Activated B cell treated with CpG ODN at 0.5 μM for 24 hours (primary cell): Measurements from ENCODE around the gene NOXO1. TPM values are rescaled to one million over a fixed set of nuclear protein-coding genes. Genes with fewer than 3 reads are reported as not detected.

Source experiments
- ATAC-seq: fragments of 200-7000 bp; cut with Tn5 transposase; one replicate; pipeline ENCODE4 v1.10.0; 2021; ENCODE audit warnings: low read depth, mild to moderate bottlenecking, moderate library complexity
- CTCF ChIA-PET: fragments of 350-600 bp; sonication (Branson Sonifier 250); formaldehyde crosslinking; loops from one replicate; lab custom pipeline; 2021; ENCODE audit warnings: antibody characterized with exemption; lab: Charles Lee
- POLR2A ChIA-PET: fragments of 350-600 bp; sonication (Branson Sonifier 250); formaldehyde crosslinking; loops from one replicate; lab custom pipeline; 2021; ENCODE audit warnings: antibody characterized with exemption; lab: Charles Lee
- DNase-seq: peaks from one replicate; pipeline ENCODE4 v3.0.0; 2022
- H3K27ac Mint-ChIP-seq: one replicate; pipeline ENCODE4 v1.8.0; 2020; ENCODE audit warnings: mixed read lengths
- H3K27me3 Mint-ChIP-seq: one replicate; pipeline ENCODE4 v1.8.0; 2021; ENCODE audit warnings: mixed read lengths
- H3K36me3 Mint-ChIP-seq: one replicate; pipeline ENCODE4 v1.8.0; 2021; ENCODE audit warnings: low read depth, mixed read lengths
- H3K4me1 Mint-ChIP-seq: one replicate; pipeline ENCODE4 v1.8.0; 2021; ENCODE audit warnings: mixed read lengths
- H3K4me3 Mint-ChIP-seq: one replicate; pipeline ENCODE4 v1.8.0; 2020; ENCODE audit warnings: mild to moderate bottlenecking, mixed read lengths
- H3K9me3 Mint-ChIP-seq: one replicate; pipeline ENCODE4 v1.8.0; 2020; ENCODE audit warnings: mixed read lengths
- intact Hi-C: fragments of 100-400 bp; cut with micrococcal nuclease; formaldehyde crosslinking; loops from one replicate; pipeline ENCODE4 v1.15.1; 2024
- total RNA-seq: library from RNA; stranded (reverse); gene quantifications from 2 replicates; pipeline ENCODE4 v1.2.3, GENCODE V29; 2022
- TF ChIP-seq, protein P1 (sequence below): fragments of 200-600 bp; IDR thresholded peaks from one replicate; pipeline ENCODE4 v1.8.0; 2022; ENCODE audit warnings: antibody characterized with exemption, mild to moderate bottlenecking

The NOXO1 gene, protein sequence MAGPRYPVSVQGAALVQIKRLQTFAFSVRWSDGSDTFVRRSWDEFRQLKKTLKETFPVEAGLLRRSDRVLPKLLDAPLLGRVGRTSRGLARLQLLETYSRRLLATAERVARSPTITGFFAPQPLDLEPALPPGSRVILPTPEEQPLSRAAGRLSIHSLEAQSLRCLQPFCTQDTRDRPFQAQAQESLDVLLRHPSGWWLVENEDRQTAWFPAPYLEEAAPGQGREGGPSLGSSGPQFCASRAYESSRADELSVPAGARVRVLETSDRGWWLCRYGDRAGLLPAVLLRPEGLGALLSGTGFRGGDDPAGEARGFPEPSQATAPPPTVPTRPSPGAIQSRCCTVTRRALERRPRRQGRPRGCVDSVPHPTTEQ
- total RNA-seq: 0.37 and 0.73 TPM in 2 replicates

DNA sequence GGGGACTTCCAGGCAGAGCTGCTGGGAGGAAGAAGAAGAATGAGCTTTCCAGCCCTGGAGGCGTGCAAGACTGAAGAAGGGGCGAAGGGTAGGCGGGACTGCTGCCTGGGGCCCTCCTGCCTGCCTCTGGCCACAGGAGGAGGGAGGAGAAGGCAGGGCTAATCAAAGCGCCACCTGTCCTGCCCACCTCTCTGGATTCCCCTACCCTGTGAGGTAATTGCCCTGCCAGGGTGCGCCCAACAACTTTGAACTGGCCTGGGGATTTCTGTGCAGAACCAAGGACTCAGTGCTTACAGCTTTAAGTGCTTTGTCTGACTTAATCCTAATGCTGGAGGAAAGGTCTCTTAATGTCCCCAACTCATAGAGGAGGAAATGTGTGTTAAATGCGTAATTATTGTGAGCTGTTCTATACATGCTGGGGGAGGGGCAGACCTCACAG, at the start of gene NOXO1:
Gene NOXO1 (minus strand): TSS at position 72 of the 439 bp plus-strand sequence. CDS start 290 bp downstream, outside the sequence.
- Mint-ChIP-seq H3K4me1 (peaks cover 23% of the 10 kb centered on the region), H3K36me3 (peaks cover 23% of the 10 kb centered on the region), H3K9me3 (no peaks in the 10 kb centered on the region), H3K4me3 (no peak within 1 kb of the TSS), H3K27me3 (peaks cover 14% of the 10 kb centered on the region), H3K27ac (no peak within 1 kb of the TSS)
- TF ChIP-seq, protein P1, sequence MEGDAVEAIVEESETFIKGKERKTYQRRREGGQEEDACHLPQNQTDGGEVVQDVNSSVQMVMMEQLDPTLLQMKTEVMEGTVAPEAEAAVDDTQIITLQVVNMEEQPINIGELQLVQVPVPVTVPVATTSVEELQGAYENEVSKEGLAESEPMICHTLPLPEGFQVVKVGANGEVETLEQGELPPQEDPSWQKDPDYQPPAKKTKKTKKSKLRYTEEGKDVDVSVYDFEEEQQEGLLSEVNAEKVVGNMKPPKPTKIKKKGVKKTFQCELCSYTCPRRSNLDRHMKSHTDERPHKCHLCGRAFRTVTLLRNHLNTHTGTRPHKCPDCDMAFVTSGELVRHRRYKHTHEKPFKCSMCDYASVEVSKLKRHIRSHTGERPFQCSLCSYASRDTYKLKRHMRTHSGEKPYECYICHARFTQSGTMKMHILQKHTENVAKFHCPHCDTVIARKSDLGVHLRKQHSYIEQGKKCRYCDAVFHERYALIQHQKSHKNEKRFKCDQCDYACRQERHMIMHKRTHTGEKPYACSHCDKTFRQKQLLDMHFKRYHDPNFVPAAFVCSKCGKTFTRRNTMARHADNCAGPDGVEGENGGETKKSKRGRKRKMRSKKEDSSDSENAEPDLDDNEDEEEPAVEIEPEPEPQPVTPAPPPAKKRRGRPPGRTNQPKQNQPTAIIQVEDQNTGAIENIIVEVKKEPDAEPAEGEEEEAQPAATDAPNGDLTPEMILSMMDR: no peak
- ChIA-PET CTCF (interaction anchor here (1.2 kb wide), 1 partner anchor 10 kb away, joined by 3 read pairs; no protein-coding TSS in a partner anchor), POLR2A (interaction anchor here (1.5 to 21.9 kb wide), 6 partner anchors 10 to 174 kb away, joined by 5 to 351 read pairs (median 12); partner anchors contain the start of genes MSRB1, NDUFB10, RNF151 and RPS2)
- intact Hi-C loops: no loop called here
- DNase-seq (no peak), ATAC-seq (no peak)

DNA sequence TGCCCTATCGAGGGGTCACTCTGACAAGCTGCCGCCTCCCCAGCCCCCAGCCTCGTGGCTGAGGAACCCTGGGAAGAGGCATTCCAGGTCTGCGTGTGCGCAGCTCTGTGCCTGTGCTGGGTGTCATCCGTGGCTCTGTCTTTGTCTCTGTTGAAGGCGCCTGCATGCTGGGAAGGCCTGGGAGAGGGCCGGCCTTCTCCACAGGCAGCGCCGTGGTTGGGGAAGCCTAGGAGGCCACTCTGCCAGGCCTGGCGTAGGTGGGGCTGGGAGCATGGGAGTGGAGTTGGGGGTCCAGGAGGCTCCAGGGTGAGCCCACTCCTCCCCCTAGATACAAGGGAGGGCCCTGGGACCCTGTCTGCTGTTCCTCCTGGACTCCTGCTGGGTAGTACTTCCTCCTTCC, 48.8 kb upstream of the NOXO1 start:
- H3K9me3 Mint-ChIP-seq: no peaks in the 10 kb centered on the region
- ATAC-seq: no peak
- ChIA-PET CTCF (no interaction called here), POLR2A (interaction anchor here (0.6 kb wide), 1 partner anchor 703 kb away, joined by 4 read pairs; no protein-coding TSS in a partner anchor)
- DNase-seq: no peak
- no peak overlapping the region for H3K27ac Mint-ChIP-seq
- TF ChIP-seq, protein P1: no peak
- H3K4me1 Mint-ChIP-seq: peaks cover 10% of the 10 kb centered on the region
- no peaks in the 10 kb centered on the region for H3K36me3 Mint-ChIP-seq
- intact Hi-C loops: no loop called here
- peaks cover 11% of the 10 kb centered on the region for H3K27me3 Mint-ChIP-seq
- no peak overlapping the region for H3K4me3 Mint-ChIP-seq

DNA sequence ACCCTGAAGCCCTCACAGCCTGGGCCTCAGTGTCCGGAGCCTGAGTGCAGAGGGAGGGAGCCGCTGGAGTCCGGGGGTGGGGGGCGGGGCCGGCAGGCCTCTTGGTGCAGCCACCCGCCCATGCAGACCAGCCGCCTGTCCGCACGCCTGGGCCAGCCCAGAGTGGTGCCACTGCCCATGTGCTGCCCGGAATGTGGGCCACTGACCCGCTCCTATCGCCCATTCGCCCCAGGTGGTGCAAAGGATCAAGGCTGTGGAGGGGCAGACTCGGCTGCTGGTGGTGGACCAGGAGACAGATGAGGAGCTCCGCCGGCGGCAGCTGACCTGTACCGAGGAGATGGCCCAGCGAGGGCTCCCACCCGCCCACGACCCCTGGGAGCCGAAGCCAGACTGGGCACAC, 48.1 kb upstream of the NOXO1 start:
- no peak for DNase-seq
- Mint-ChIP-seq H3K27me3 (peaks cover 8% of the 10 kb centered on the region), H3K4me1 (peaks cover 10% of the 10 kb centered on the region), H3K27ac (no peak overlapping the region), H3K36me3 (no peaks in the 10 kb centered on the region), H3K9me3 (no peaks in the 10 kb centered on the region), H3K4me3 (no peak overlapping the region)
- intact Hi-C loops: no loop called here
- ChIA-PET POLR2A (no interaction called here), CTCF (no interaction called here)
- TF ChIP-seq, protein P1: no peak
- ATAC-seq: no peak

GRCh38 chr16:2028620-2029220, 47.5 kb upstream of the NOXO1 start:
- DNase-seq (no peak), ATAC-seq (no peak)
- intact Hi-C loops: no loop called here
- Mint-ChIP-seq H3K27ac (no peak overlapping the region), H3K4me3 (no peak overlapping the region), H3K4me1 (peaks cover 10% of the 10 kb centered on the region), H3K36me3 (no peaks in the 10 kb centered on the region), H3K27me3 (peaks cover 8% of the 10 kb centered on the region), H3K9me3 (no peaks in the 10 kb centered on the region)
- ChIA-PET POLR2A (interaction anchor here (0.6 kb wide), 1 partner anchor 628 kb away, joined by 9 read pairs; no protein-coding TSS in a partner anchor), CTCF (interaction anchor here (1.8 kb wide), 1 partner anchor 112 kb away, joined by 7 read pairs; no protein-coding TSS in a partner anchor)
- TF ChIP-seq, protein P1: no peak

DNA sequence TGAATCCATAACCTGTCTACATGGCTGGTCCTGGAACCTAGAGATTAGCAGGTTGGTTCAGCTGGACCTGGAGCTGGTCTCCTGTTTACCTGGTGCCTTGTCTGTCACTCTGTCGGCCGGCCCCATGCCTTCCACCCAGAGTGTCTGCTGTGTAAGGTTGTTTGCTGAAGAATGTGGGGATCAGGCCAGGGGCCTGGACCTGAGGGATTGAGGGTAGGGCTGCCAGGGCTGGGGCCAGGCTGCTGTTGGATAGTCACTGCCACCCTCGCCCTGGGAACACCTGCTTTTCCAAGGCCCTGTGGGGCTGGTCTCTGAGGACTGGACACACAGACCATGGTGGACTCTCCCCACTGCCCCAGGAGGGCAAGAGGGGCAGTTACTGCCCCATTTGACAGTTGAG, 46.9 kb upstream of the NOXO1 start:
- intact Hi-C loops: no loop called here
- TF ChIP-seq, protein P1: no peak
- no peaks in the 10 kb centered on the region for H3K36me3 Mint-ChIP-seq

More for the DNA sequence above, 46.9 kb upstream of the NOXO1 start:
- Mint-ChIP-seq H3K4me1 (peaks cover 12% of the 10 kb centered on the region), H3K27me3 (peaks cover 8% of the 10 kb centered on the region), H3K4me3 (peak overlapping the region; percentile 69), H3K9me3 (no peaks in the 10 kb centered on the region), H3K27ac (no peak overlapping the region)
- no peak for ATAC-seq
- no peak for DNase-seq
- ChIA-PET CTCF (interaction anchor here (1.8 kb wide), 1 partner anchor 112 kb away, joined by 7 read pairs; no protein-coding TSS in a partner anchor), POLR2A (interaction anchor here (0.6 to 1.6 kb wide), 2 partner anchors 127 to 628 kb away, joined by 9 to 12 read pairs; partner anchors contain the start of gene TRAF7)
